ENCODE measurements around the gene KDM6B. TPM values are rescaled to one million over a fixed set of nuclear protein-coding genes. Genes with fewer than 3 reads are reported as not detected.

The KDM6B gene
- polyA plus RNA-seq, 1 donor from 2014 or later: 2.5 TPM

DNA sequence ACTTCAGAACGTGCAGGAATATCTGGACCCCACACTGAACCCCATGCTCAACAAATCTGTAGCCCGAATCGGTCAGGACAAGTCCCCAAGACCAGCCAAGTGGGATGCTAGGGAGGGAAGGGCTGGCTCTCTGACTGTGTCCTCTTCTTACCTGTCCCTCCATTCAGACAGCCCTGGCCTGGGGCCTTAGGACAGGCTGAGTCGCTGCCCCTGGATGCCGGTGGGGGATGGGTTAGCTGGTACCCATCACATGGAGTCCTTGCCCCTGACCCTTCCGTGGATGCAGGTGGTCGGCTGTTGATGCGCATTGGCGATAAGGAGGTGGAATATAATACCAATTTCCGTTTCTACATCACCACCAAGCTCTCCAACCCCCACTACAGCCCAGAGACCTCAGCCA is 16.0 kb upstream of the KDM6B start:
- Histone ChIP-seq H3K4me3 (ENCODE audit: low read length) (no peak overlapping the region), H2AFZ (ENCODE audit: low read depth, low read length) (no peak overlapping the region), H3K36me3 (ENCODE audit: insufficient read depth, low read length) (no peaks in the 10 kb centered on the region), H3K9ac (ENCODE audit: low read length) (no peak overlapping the region), H3K4me2 (ENCODE audit: low read length) (no peak overlapping the region), H3F3A (ENCODE audit: insufficient read depth, low read length, poor library complexity, severe bottlenecking) (no peaks in the 10 kb centered on the region), H4K20me1 (ENCODE audit: insufficient read depth) (no peaks in the 10 kb centered on the region), H3K9me2 (ENCODE audit: insufficient read depth, low read length) (no peaks in the 10 kb centered on the region), H3K27ac (ENCODE audit: low read length) (no peak overlapping the region), H3K27me3 (ENCODE audit: insufficient read depth, low read depth, low read length) (no peaks in the 10 kb centered on the region), H3K79me2 (replicated peaks; ENCODE audit: insufficient read depth, low read length) (no peaks in the 10 kb centered on the region), H3K9me3 (ENCODE audit: low read length) (no peaks in the 10 kb centered on the region)
- no peak for TF ChIP-seq EZH2 (IDR thresholded peaks at IDR 0.05; ENCODE audit: borderline replicate concordance, insufficient read depth, low read length, poor library complexity, severe bottlenecking)
- no peak for TF ChIP-seq CTCF (IDR thresholded peaks at IDR 0.05; ENCODE audit: poor library complexity, severe bottlenecking)
- TF ChIP-seq REST (IDR thresholded peaks at IDR 0.05; ENCODE audit: borderline replicate concordance): no peak

GRCh38 chr17:7818746-7819645 is 15.0 kb upstream of the KDM6B start:
- Histone ChIP-seq H2AFZ (ENCODE audit: low read depth, low read length) (no peak overlapping the region), H3K4me3 (ENCODE audit: low read length) (no peak overlapping the region), H3K27me3 (ENCODE audit: insufficient read depth, low read depth, low read length) (no peaks in the 10 kb centered on the region), H3K9me2 (ENCODE audit: insufficient read depth, low read length) (no peaks in the 10 kb centered on the region), H3K9me3 (ENCODE audit: low read length) (no peaks in the 10 kb centered on the region), H3K4me2 (ENCODE audit: low read length) (no peak overlapping the region), H3K36me3 (ENCODE audit: insufficient read depth, low read length) (no peaks in the 10 kb centered on the region), H3K9ac (ENCODE audit: low read length) (no peak overlapping the region), H3K79me2 (replicated peaks; ENCODE audit: insufficient read depth, low read length) (no peaks in the 10 kb centered on the region), H3F3A (ENCODE audit: insufficient read depth, low read length, poor library complexity, severe bottlenecking) (no peaks in the 10 kb centered on the region), H3K27ac (ENCODE audit: low read length) (no peak overlapping the region), H4K20me1 (ENCODE audit: insufficient read depth) (no peaks in the 10 kb centered on the region)
- no peak for TF ChIP-seq REST (IDR thresholded peaks at IDR 0.05; ENCODE audit: borderline replicate concordance)
- no peak for TF ChIP-seq MXI1 (conservative IDR thresholded peaks at IDR 0.05; ENCODE audit: poor library complexity, severe bottlenecking)
- TF ChIP-seq EP300 (conservative IDR thresholded peaks at IDR 0.05; ENCODE audit: poor library complexity, severe bottlenecking): no peak
- no peak for TF ChIP-seq EZH2 (IDR thresholded peaks at IDR 0.05; ENCODE audit: borderline replicate concordance, insufficient read depth, low read length, poor library complexity, severe bottlenecking)
- TF ChIP-seq TAF1 (IDR thresholded peaks at IDR 0.05; ENCODE audit: low read depth): no peak
- no peak for TF ChIP-seq RAD21 (conservative IDR thresholded peaks at IDR 0.05)
- TF ChIP-seq SMC3 (conservative IDR thresholded peaks at IDR 0.05; ENCODE audit: poor library complexity): no peak
- TF ChIP-seq POLR2AphosphoS5 (IDR thresholded peaks at IDR 0.05): no peak
- TF ChIP-seq CTCF (IDR thresholded peaks at IDR 0.05; ENCODE audit: poor library complexity, severe bottlenecking): no peak

Data from neural cell (in vitro differentiated cells).